Suprapubic skin (tissue), 3 donors: Measurements from ENCODE around the gene SORCS1.

Source experiments
- EP300 ChIP-seq: sonication (generic); formaldehyde crosslinking; IDR thresholded peaks from one replicate; pipeline ENCODE4 v1.6.1; 2017; ENCODE audit warnings: antibody characterized with exemption
- TF ChIP-seq, protein P1 (sequence below), 2 donors: fragments of 200-600 bp in 1 of 2; fragments of 450-650 bp in 1 of 2; sonication (generic) in 1 of 2; IDR thresholded peaks; one replicate each; pipeline ENCODE4 v1.5.1; 2016 to 2019; ENCODE audit warnings: antibody characterized with exemption in 2 of 2, mild to moderate bottlenecking in 1 of 2, moderate library complexity in 1 of 2

DNA sequence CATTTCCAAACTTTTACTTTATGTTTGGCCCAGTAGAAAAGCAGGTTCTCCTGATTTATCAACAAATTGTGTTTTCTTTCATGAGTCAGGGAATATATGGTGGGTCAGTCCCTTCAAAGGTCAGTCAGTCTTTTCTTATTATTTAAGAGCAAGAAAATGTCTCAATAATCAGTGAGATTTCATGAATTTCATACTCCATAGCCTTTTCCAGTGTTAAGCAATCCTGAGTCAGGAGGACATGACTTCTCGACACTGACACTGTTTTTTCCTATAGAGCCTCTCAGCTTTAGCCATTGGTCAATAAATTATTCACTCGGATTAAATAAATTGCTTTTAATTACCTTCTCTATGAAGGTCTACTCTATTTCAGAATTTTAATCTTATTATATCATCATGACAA, 334.5 kb downstream of the SORCS1 start:
- TF ChIP-seq EP300: no peak
- TF ChIP-seq, protein P1, sequence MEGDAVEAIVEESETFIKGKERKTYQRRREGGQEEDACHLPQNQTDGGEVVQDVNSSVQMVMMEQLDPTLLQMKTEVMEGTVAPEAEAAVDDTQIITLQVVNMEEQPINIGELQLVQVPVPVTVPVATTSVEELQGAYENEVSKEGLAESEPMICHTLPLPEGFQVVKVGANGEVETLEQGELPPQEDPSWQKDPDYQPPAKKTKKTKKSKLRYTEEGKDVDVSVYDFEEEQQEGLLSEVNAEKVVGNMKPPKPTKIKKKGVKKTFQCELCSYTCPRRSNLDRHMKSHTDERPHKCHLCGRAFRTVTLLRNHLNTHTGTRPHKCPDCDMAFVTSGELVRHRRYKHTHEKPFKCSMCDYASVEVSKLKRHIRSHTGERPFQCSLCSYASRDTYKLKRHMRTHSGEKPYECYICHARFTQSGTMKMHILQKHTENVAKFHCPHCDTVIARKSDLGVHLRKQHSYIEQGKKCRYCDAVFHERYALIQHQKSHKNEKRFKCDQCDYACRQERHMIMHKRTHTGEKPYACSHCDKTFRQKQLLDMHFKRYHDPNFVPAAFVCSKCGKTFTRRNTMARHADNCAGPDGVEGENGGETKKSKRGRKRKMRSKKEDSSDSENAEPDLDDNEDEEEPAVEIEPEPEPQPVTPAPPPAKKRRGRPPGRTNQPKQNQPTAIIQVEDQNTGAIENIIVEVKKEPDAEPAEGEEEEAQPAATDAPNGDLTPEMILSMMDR (IDR thresholded peaks at IDR 0.05): no peak
